HepG2 (cell line): ENCODE measurements around the gene LRRC25. TPM values are rescaled to one million over a fixed set of nuclear protein-coding genes. Genes with fewer than 3 reads are reported as not detected.
A peak's percentile ranks its signal among the peaks of the same experiment; 100 is the strongest.

ENCODE experiments used
- CAMTA2 ChIP-seq: sonication (generic); formaldehyde crosslinking; IDR thresholded peaks from 2 replicates; pipeline ENCODE4 v1.4.0; 2020; ENCODE audit warnings: mild to moderate bottlenecking, missing genetic modification reagents, borderline replicate concordance
- KAT7 ChIP-seq: IDR thresholded peaks from 2 replicates; pipeline ENCODE4 v1.6.1; 2018; ENCODE audit warnings: borderline replicate concordance, missing compliant biosample characterization
- NAIF1 ChIP-seq: sonication (generic); formaldehyde crosslinking; IDR thresholded peaks from 2 replicates; pipeline ENCODE4 v1.5.0; 2020; ENCODE audit warnings: mild to moderate bottlenecking, missing genetic modification reagents, borderline replicate concordance
- PAF1 ChIP-seq: IDR thresholded peaks from 2 replicates; pipeline ENCODE4 v1.6.1; 2016; ENCODE audit warnings: missing genetic modification reagents, missing compliant biosample characterization
- RNF2 ChIP-seq: fragments of 450-650 bp; conservative IDR thresholded peaks from 2 replicates; pipeline ENCODE4 v1.6.1; 2016; ENCODE audit warnings: low read depth
- SNAPC5 ChIP-seq: sonication (generic); formaldehyde crosslinking; IDR thresholded peaks from 2 replicates; pipeline ENCODE4 v1.8.1; 2023; ENCODE audit warnings: mild to moderate bottlenecking, missing genetic modification reagents, borderline replicate concordance
- SNRNP70 ChIP-seq: fragments of 200-400 bp; formaldehyde crosslinking; IDR thresholded peaks from 2 replicates; pipeline ENCODE4 v1.6.1; 2017; ENCODE audit warnings: mild to moderate bottlenecking, low read depth, low read length, moderate library complexity
- ZBTB43 ChIP-seq: sonication (generic); formaldehyde crosslinking; conservative IDR thresholded peaks from 2 replicates; pipeline ENCODE4 v1.4.0; 2020; ENCODE audit warnings: missing genetic modification reagents
- ZBTB7A ChIP-seq: sonication (generic); formaldehyde crosslinking; IDR thresholded peaks from 2 replicates; pipeline ENCODE4 v1.8.0; 2022; ENCODE audit warnings: mild to moderate bottlenecking, missing genetic modification reagents
- ZBTB7B ChIP-seq: sonication (generic); formaldehyde crosslinking; IDR thresholded peaks from 2 replicates; pipeline ENCODE4 v1.4.0; 2020; ENCODE audit warnings: missing genetic modification reagents
- ZFX ChIP-seq: sonication (generic); formaldehyde crosslinking; IDR thresholded peaks from 2 replicates; pipeline ENCODE4 v1.4.0; 2020; ENCODE audit warnings: mild to moderate bottlenecking, low read depth, missing genetic modification reagents, moderate library complexity
- polyA plus RNA-seq, 8 experiments: library from polyadenylated mRNA; depleted of rRNA in 3 of 8; stranded (reverse) in 7 of 8; unstranded in 1 of 8; fragments of >200 nt; fragmentation: Illumina TruSeq in 4 of 8; extraction: Trizol in 4 of 8; gene quantifications; 2 replicates each; pipeline versions ENCODE4 v1.2.1 to v1.2.3, GENCODE V29; 2011 to 2016; ENCODE audit warnings: low read depth in 4 of 8, missing spikeins in 1 of 8, mixed read lengths in 1 of 8; ENCODE audit not compliant: insufficient read depth in 1 of 8
- total RNA-seq, 5 experiments: library from RNA; depleted of rRNA; stranded (reverse); fragments of >200 nt; fragmentation: Illumina TruSeq; extraction: Trizol; gene quantifications; 2 replicates each; pipeline ENCODE4 v1.2.3, GENCODE V29; 2016; ENCODE audit warnings: low read depth in 1 of 5
- TF ChIP-seq, protein P1 (sequence below): sonication (generic); formaldehyde crosslinking; IDR thresholded peaks from 2 replicates; pipeline ENCODE4 v1.4.0; 2020; ENCODE audit warnings: missing genetic modification reagents
- TF ChIP-seq, protein P2 (sequence below): sonication (generic); formaldehyde crosslinking; conservative IDR thresholded peaks from 2 replicates; pipeline ENCODE4 v1.8.0; 2022; ENCODE audit warnings: low read depth, missing genetic modification reagents
- TF ChIP-seq, protein P3 (sequence below): sonication (generic); formaldehyde crosslinking; IDR thresholded peaks from 2 replicates; pipeline ENCODE4 v1.4.0; 2020; ENCODE audit warnings: mild to moderate bottlenecking, missing genetic modification reagents
- TF ChIP-seq, protein P4 (sequence below): IDR thresholded peaks from 2 replicates; pipeline ENCODE4 v1.6.1; 2016; ENCODE audit warnings: mild to moderate bottlenecking

Gene LRRC25
- total and polyA plus RNA-seq, 2 of the 13 experiments (the other 11 are each of a cell fraction or from before 2014, with no cell fraction given): 0.13 to 0.53 TPM

DNA sequence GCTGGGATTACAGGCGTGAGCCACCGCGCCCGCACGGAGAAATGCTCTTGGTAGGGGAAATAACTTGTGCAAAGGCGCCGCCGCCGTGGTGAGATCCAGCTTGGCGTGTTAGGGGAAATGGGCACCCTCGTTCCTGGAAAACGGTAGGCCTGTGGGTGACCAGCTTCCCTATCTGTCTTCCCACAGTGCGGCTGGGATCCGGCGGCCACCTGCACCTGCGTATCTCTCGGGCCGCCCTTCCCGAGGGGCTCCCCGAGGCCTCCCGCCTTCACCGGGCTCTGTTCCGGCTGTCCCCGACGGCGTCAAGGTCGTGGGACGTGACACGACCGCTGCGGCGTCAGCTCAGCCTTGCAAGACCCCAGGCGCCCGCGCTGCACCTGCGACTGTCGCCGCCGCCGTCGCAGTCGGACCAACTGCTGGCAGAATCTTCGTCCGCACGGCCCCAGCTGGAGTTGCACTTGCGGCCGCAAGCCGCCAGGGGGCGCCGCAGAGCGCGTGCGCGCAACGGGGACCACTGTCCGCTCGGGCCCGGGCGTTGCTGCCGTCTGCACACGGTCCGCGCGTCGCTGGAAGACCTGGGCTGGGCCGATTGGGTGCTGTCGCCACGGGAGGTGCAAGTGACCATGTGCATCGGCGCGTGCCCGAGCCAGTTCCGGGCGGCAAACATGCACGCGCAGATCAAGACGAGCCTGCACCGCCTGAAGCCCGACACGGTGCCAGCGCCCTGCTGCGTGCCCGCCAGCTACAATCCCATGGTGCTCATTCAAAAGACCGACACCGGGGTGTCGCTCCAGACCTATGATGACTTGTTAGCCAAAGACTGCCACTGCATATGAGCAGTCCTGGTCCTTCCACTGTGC is 9.1 kb downstream of the LRRC25 start (continued):
- no peak for TF ChIP-seq NAIF1 (CRISPR knock-in tag)
- peak; percentile 90; the same call in 1 of the 2 replicates for TF ChIP-seq SNRNP70
- 0 out of 2 replicates have a peak, but pooled peaks have one; percentile 75 for TF ChIP-seq CAMTA2
- TF ChIP-seq RNF2: peak; percentile 46; the same call in 1 of the 2 replicates
- peak; percentile 87 for TF ChIP-seq ZBTB7B (CRISPR knock-in tag)
- TF ChIP-seq, protein P1, sequence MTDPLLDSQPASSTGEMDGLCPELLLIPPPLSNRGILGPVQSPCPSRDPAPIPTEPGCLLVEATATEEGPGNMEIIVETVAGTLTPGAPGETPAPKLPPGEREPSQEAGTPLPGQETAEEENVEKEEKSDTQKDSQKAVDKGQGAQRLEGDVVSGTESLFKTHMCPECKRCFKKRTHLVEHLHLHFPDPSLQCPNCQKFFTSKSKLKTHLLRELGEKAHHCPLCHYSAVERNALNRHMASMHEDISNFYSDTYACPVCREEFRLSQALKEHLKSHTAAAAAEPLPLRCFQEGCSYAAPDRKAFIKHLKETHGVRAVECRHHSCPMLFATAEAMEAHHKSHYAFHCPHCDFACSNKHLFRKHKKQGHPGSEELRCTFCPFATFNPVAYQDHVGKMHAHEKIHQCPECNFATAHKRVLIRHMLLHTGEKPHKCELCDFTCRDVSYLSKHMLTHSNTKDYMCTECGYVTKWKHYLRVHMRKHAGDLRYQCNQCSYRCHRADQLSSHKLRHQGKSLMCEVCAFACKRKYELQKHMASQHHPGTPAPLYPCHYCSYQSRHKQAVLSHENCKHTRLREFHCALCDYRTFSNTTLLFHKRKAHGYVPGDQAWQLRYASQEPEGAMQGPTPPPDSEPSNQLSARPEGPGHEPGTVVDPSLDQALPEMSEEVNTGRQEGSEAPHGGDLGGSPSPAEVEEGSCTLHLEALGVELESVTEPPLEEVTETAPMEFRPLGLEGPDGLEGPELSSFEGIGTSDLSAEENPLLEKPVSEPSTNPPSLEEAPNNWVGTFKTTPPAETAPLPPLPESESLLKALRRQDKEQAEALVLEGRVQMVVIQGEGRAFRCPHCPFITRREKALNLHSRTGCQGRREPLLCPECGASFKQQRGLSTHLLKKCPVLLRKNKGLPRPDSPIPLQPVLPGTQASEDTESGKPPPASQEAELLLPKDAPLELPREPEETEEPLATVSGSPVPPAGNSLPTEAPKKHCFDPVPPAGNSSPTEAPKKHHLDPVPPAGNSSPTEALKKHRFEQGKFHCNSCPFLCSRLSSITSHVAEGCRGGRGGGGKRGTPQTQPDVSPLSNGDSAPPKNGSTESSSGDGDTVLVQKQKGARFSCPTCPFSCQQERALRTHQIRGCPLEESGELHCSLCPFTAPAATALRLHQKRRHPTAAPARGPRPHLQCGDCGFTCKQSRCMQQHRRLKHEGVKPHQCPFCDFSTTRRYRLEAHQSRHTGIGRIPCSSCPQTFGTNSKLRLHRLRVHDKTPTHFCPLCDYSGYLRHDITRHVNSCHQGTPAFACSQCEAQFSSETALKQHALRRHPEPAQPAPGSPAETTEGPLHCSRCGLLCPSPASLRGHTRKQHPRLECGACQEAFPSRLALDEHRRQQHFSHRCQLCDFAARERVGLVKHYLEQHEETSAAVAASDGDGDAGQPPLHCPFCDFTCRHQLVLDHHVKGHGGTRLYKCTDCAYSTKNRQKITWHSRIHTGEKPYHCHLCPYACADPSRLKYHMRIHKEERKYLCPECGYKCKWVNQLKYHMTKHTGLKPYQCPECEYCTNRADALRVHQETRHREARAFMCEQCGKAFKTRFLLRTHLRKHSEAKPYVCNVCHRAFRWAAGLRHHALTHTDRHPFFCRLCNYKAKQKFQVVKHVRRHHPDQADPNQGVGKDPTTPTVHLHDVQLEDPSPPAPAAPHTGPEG (CRISPR knock-in tag): peak; percentile 77
- TF ChIP-seq ZBTB43 (CRISPR knock-in tag): peak; percentile 57; the same call in 1 of the 2 replicates
- TF ChIP-seq, protein P2, sequence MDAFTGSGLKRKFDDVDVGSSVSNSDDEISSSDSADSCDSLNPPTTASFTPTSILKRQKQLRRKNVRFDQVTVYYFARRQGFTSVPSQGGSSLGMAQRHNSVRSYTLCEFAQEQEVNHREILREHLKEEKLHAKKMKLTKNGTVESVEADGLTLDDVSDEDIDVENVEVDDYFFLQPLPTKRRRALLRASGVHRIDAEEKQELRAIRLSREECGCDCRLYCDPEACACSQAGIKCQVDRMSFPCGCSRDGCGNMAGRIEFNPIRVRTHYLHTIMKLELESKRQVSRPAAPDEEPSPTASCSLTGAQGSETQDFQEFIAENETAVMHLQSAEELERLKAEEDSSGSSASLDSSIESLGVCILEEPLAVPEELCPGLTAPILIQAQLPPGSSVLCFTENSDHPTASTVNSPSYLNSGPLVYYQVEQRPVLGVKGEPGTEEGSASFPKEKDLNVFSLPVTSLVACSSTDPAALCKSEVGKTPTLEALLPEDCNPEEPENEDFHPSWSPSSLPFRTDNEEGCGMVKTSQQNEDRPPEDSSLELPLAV (CRISPR knock-in tag): no peak
- TF ChIP-seq SNAPC5: 0 out of 2 replicates have a peak, but pooled peaks have one; percentile 48
- peak; percentile 92; the same call in 1 of the 2 replicates for TF ChIP-seq PAF1 (CRISPR knock-in tag)
- TF ChIP-seq ZBTB7A (CRISPR knock-in tag): peak; percentile 64; the same call in 1 of the 2 replicates
- TF ChIP-seq ZFX (CRISPR knock-in tag): peak; percentile 61
- TF ChIP-seq KAT7: peak; percentile 94
- TF ChIP-seq, protein P3, sequence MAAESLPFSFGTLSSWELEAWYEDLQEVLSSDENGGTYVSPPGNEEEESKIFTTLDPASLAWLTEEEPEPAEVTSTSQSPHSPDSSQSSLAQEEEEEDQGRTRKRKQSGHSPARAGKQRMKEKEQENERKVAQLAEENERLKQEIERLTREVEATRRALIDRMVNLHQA: no peak
- TF ChIP-seq, protein P4, sequence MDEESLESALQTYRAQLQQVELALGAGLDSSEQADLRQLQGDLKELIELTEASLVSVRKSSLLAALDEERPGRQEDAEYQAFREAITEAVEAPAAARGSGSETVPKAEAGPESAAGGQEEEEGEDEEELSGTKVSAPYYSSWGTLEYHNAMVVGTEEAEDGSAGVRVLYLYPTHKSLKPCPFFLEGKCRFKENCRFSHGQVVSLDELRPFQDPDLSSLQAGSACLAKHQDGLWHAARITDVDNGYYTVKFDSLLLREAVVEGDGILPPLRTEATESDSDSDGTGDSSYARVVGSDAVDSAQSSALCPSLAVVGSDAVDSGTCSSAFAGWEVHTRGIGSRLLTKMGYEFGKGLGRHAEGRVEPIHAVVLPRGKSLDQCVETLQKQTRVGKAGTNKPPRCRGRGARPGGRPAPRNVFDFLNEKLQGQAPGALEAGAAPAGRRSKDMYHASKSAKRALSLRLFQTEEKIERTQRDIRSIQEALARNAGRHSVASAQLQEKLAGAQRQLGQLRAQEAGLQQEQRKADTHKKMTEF (CRISPR knock-in tag): peak; percentile 95
